Measurements from ENCODE around the gene TRAP1. TPM values are rescaled to one million over a fixed set of nuclear protein-coding genes. Genes with fewer than 3 reads are reported as not detected.
"Not testable (repeated sequence)": the region's sequence is repeated elsewhere in the genome, so short reads cannot be mapped to it uniquely, and the experiment has no call there.

The TRAP1 gene
- total RNA-seq, 1 experiment from 2014 or later = 219 TPM

GRCh38 chr16:3664187-3664896 is 53.0 kb downstream of the TRAP1 start:
- Histone ChIP-seq H3K27me3 (ENCODE audit: control insufficient read depth, insufficient read depth, low read length) (no peaks in the 10 kb centered on the region), H3K4me3 (ENCODE audit: insufficient read depth, low read depth, low read length) (no peak overlapping the region), H3K36me3 (replicated peaks; ENCODE audit: control insufficient read depth, insufficient read depth, low read length) (peaks cover 37% of the 10 kb centered on the region)
- DNase-seq = peak; percentile 47

- no peak overlapping the region for H3K4me3 ChIP-seq (ENCODE audit: insufficient read depth, low read depth, low read length)
- no peak for DNase-seq
- H3K27me3 ChIP-seq (ENCODE audit: control insufficient read depth, insufficient read depth, low read length) = no peaks in the 10 kb centered on the region
- peaks cover 36% of the 10 kb centered on the region for H3K36me3 ChIP-seq (replicated peaks; ENCODE audit: control insufficient read depth, insufficient read depth, low read length)
These were observed 54.7 kb downstream of the TRAP1 start for GRCh38 chr16:3662601-3663000.

GRCh38 chr16:3661922-3662321 is 55.4 kb downstream of the TRAP1 start:
- peaks cover 38% of the 10 kb centered on the region for H3K36me3 ChIP-seq (replicated peaks; ENCODE audit: control insufficient read depth, insufficient read depth, low read length)

GRCh38 chr16:3661311-3661710 is 56.0 kb downstream of the TRAP1 start:
- DNase-seq = no peak
- Histone ChIP-seq H3K27me3 (ENCODE audit: control insufficient read depth, insufficient read depth, low read length) (no peaks in the 10 kb centered on the region), H3K4me3 (ENCODE audit: insufficient read depth, low read depth, low read length) (no peak overlapping the region), H3K36me3 (replicated peaks; ENCODE audit: control insufficient read depth, insufficient read depth, low read length) (peaks cover 38% of the 10 kb centered on the region)

More at GRCh38 chr16:3661922-3662321, 55.4 kb downstream of the TRAP1 start:
- DNase-seq = no peak
- Histone ChIP-seq H3K27me3 (ENCODE audit: control insufficient read depth, insufficient read depth, low read length) (no peaks in the 10 kb centered on the region), H3K4me3 (ENCODE audit: insufficient read depth, low read depth, low read length) (no peak overlapping the region)

- H3K36me3 ChIP-seq (replicated peaks; ENCODE audit: control insufficient read depth, insufficient read depth, low read length) = peaks cover 38% of the 10 kb centered on the region
- DNase-seq = no peak
These were observed 58.1 kb downstream of the TRAP1 start for GRCh38 chr16:3659251-3659650.

GRCh38 chr16:3656491-3657468 is 60.5 kb downstream of the TRAP1 start:
- Histone ChIP-seq H3K4me3 (ENCODE audit: insufficient read depth, low read depth, low read length) (no peak overlapping the region), H3K36me3 (replicated peaks; ENCODE audit: control insufficient read depth, insufficient read depth, low read length) (peaks cover 23% of the 10 kb centered on the region), H3K27me3 (ENCODE audit: control insufficient read depth, insufficient read depth, low read length) (no peaks in the 10 kb centered on the region)
- DNase-seq = peak; percentile 49

More at GRCh38 chr16:3659251-3659650, 58.1 kb downstream of the TRAP1 start:
- Histone ChIP-seq H3K27me3 (ENCODE audit: control insufficient read depth, insufficient read depth, low read length) (no peaks in the 10 kb centered on the region), H3K4me3 (ENCODE audit: insufficient read depth, low read depth, low read length) (no peak overlapping the region)

GRCh38 chr16:3656160-3656490 is 61.2 kb downstream of the TRAP1 start:
- H3K36me3 ChIP-seq (replicated peaks; ENCODE audit: control insufficient read depth, insufficient read depth, low read length) = peaks cover 18% of the 10 kb centered on the region
- H3K4me3 ChIP-seq (ENCODE audit: insufficient read depth, low read depth, low read length); H3K27me3 ChIP-seq (ENCODE audit: control insufficient read depth, insufficient read depth, low read length); DNase-seq: not testable (repeated sequence)

GRCh38 chr16:3655396-3656159 is 61.7 kb downstream of the TRAP1 start:
- Histone ChIP-seq H3K4me3 (ENCODE audit: insufficient read depth, low read depth, low read length) (no peak overlapping the region), H3K36me3 (replicated peaks; ENCODE audit: control insufficient read depth, insufficient read depth, low read length) (peaks cover 18% of the 10 kb centered on the region), H3K27me3 (ENCODE audit: control insufficient read depth, insufficient read depth, low read length) (no peaks in the 10 kb centered on the region)
- peak; percentile 36 for DNase-seq

- Histone ChIP-seq H3K36me3 (replicated peaks; ENCODE audit: control insufficient read depth, insufficient read depth, low read length) (peaks cover 14% of the 10 kb centered on the region), H3K4me3 (ENCODE audit: insufficient read depth, low read depth, low read length) (no peak overlapping the region), H3K27me3 (ENCODE audit: control insufficient read depth, insufficient read depth, low read length) (no peaks in the 10 kb centered on the region)
- DNase-seq = peak; percentile 46
These were observed 62.3 kb downstream of the TRAP1 start for GRCh38 chr16:3655030-3655395.

GRCh38 chr16:3654249-3654991 is 62.9 kb downstream of the TRAP1 start, which contains the start of gene DNASE1:
Gene DNASE1, plus strand, starts transcription at chr16:3654691. Its CDS starts 683 bp downstream, at chr16:3655374.
- peaks cover 13% of the 10 kb centered on the region for H3K36me3 ChIP-seq (replicated peaks; ENCODE audit: control insufficient read depth, insufficient read depth, low read length)
- peak; percentile 92 for DNase-seq
- no peaks in the 10 kb centered on the region for H3K27me3 ChIP-seq (ENCODE audit: control insufficient read depth, insufficient read depth, low read length)
- no peak within 1 kb of the TSS for H3K4me3 ChIP-seq (ENCODE audit: insufficient read depth, low read depth, low read length)

GRCh38 chr16:3652373-3653195 is 64.7 kb downstream of the TRAP1 start:
- no peak overlapping the region for H3K4me3 ChIP-seq (ENCODE audit: insufficient read depth, low read depth, low read length)
- H3K36me3 ChIP-seq (replicated peaks; ENCODE audit: control insufficient read depth, insufficient read depth, low read length) = peaks cover 5% of the 10 kb centered on the region
- H3K27me3 ChIP-seq (ENCODE audit: control insufficient read depth, insufficient read depth, low read length) = no peaks in the 10 kb centered on the region
- DNase-seq = peak; percentile 61

- Histone ChIP-seq H3K36me3 (replicated peaks; ENCODE audit: control insufficient read depth, insufficient read depth, low read length) (peaks cover 2% of the 10 kb centered on the region), H3K27me3 (ENCODE audit: control insufficient read depth, insufficient read depth, low read length) (no peaks in the 10 kb centered on the region), H3K4me3 (ENCODE audit: insufficient read depth, low read depth, low read length) (no peak overlapping the region)
- DNase-seq = peak; percentile 48
These were observed 65.6 kb downstream of the TRAP1 start for GRCh38 chr16:3651461-3652372.
